Neural crest cell (in vitro differentiated cells): ENCODE data around the gene PER2. TPM values are rescaled to one million over a fixed set of nuclear protein-coding genes. Genes with fewer than 3 reads are reported as not detected.

ENCODE experiments used
- DNase-seq: peaks from one replicate; pipeline ENCODE4 v3.0.0; 2021; ENCODE audit warnings: low read depth, mixed read lengths, low spot score
- H3K27ac Mint-ChIP-seq: one replicate; pipeline ENCODE4 v1.8.0; 2021; ENCODE audit warnings: mild to moderate bottlenecking, mixed read lengths; ENCODE audit not compliant: unreplicated experiment
- H3K27me3 Mint-ChIP-seq: 2 replicates; pipeline ENCODE4 v1.8.0; 2021; ENCODE audit warnings: low read depth, mild to moderate bottlenecking, mixed read lengths
- H3K36me3 Mint-ChIP-seq: 2 replicates; pipeline ENCODE4 v1.8.0; 2021; ENCODE audit warnings: low read depth, mild to moderate bottlenecking, mixed read lengths
- H3K4me1 Mint-ChIP-seq: 2 replicates; pipeline ENCODE4 v1.8.0; 2021; ENCODE audit warnings: mixed read lengths
- H3K4me3 Mint-ChIP-seq: one replicate; pipeline ENCODE4 v1.8.0; 2021; ENCODE audit warnings: mild to moderate bottlenecking, mixed read lengths
- H3K9me3 Mint-ChIP-seq: 2 replicates; pipeline ENCODE4 v1.8.0; 2021; ENCODE audit warnings: mixed read lengths
- CTCF ChIP-seq: fragments of 200-600 bp; sonication (generic); conservative IDR thresholded peaks from 2 replicates; pipeline ENCODE4 v1.5.0; 2021; ENCODE audit warnings: antibody characterized with exemption, mild to moderate bottlenecking
- total RNA-seq: library from RNA; stranded (reverse); gene quantifications from 2 replicates; pipeline ENCODE4 v1.2.1, GENCODE V29; 2021

The PER2 gene
- total RNA-seq, 1 donor from 2014 or later = 8.6 TPM

DNA sequence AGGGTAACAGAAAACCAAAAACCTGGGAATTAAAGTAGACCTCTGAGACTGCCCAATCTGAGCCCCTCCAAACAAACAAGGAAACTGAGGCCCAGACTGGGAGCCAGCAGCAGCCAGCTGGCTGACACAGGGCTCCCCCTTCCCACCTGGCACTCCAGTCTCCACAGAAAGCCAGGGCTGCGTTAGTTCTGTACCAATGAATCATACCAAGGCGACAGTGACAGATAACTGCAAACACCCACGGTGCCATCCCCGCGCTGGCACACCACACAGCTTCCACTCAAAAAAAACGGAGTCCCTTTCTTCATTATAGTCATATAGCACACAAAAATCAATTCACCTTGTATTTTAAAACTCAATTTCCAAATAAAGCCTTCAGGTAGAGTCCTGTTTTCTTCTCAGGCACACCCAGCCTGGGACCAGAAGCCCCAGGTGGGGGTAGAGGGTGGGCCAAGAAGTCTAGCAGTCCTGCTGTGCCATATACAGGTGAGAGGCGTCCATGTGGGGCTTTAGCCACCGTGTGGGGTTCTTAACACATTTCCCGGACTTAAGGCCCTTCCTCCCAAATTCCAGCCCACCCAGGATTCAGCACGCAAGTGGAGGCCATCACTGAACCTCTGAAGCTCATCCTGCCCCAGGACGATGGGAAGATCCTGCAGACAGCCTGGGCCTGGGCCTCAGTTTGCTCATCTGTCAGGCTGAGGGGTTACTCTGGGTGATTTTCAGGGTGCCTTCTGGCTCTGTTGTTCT, 1.2 kb downstream of the PER2 start:
- TF ChIP-seq CTCF = no peak
- no peak for DNase-seq
- Mint-ChIP-seq H3K36me3 (no peaks in the 10 kb centered on the region), H3K27me3 (no peaks in the 10 kb centered on the region), H3K27ac (no peak overlapping the region), H3K4me3 (peak overlapping the region; percentile 85), H3K9me3 (no peaks in the 10 kb centered on the region), H3K4me1 (peaks cover 52% of the 10 kb centered on the region)

DNA sequence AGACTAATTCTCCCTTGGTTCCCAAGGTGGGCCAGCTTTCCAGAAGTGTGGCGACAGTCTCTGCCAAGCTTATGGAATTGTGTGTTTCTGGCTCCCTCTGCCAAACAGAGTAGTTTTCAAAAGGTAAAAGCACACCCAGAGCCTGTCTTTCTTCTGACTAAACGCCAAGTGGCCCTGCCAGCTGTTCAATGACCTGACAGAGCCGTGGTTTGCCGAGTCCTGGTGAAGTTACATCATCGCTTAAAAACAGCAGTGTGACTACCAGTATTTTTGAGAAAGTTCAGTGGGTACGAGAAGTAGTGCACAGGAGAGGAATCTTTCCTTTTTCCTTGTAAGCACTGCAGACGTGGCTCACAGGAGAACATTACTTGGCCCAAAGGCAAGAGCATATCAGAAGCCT, 1.9 kb downstream of the PER2 start:
- Mint-ChIP-seq H3K9me3 (no peaks in the 10 kb centered on the region), H3K4me1 (peaks cover 52% of the 10 kb centered on the region)

DNA sequence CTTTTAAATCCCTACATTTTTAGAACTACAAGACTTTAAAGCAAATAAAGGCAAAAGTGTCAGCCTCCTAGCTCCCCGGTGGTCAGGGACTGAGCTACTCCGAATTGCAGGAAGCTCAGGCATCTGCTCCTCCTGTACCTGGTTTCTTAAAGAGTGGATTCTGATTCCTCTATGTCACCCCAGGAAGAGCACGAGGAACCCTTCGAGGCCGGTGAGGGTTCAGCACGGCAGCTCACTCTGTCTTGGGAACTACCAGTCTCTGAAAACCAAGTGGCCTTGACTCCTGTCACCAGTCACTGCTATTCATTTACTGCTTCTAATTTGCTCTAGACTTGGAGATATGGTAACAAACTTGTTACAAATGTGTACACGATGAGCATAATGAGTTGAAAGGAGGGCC, 2.3 kb downstream of the PER2 start:
- no peaks in the 10 kb centered on the region for H3K9me3 Mint-ChIP-seq
- TF ChIP-seq CTCF = no peak
- DNase-seq = no peak
- peak overlapping the region; percentile 85 for H3K4me3 Mint-ChIP-seq
- no peaks in the 10 kb centered on the region for H3K36me3 Mint-ChIP-seq
- H3K27me3 Mint-ChIP-seq = no peaks in the 10 kb centered on the region
- H3K27ac Mint-ChIP-seq = peak overlapping the region; percentile 95
- peaks cover 52% of the 10 kb centered on the region for H3K4me1 Mint-ChIP-seq

More for the DNA sequence above, 1.9 kb downstream of the PER2 start:
- H3K36me3 Mint-ChIP-seq = no peaks in the 10 kb centered on the region
- H3K27ac Mint-ChIP-seq = no peak overlapping the region
- H3K27me3 Mint-ChIP-seq = no peaks in the 10 kb centered on the region
- no peak for DNase-seq
- TF ChIP-seq CTCF = no peak
- peak overlapping the region; percentile 85 for H3K4me3 Mint-ChIP-seq

DNA sequence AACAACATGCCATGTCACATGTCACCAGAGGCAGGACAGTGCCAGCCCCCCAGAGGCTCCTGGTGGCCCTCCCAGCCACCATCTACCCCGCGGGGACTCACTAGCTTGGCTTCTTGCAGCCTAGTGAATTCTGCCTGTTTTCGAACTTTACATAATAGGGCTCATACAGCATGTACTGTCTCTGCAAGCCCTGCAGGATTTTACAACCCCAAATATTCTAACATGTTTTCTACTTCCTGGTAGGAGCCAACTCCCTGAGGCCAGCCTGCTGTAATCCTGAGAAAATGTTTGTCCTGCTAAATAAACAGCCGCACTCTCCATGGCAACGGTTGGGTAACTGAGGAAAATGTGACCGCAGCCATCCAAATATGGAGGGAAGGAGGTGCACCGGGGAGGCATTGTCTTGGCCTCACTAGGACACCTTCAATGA, 2.7 kb downstream of the PER2 start:
- peak; percentile 28 for DNase-seq
- Mint-ChIP-seq H3K4me1 (peaks cover 52% of the 10 kb centered on the region), H3K36me3 (no peaks in the 10 kb centered on the region), H3K27ac (peak overlapping the region; percentile 95), H3K27me3 (no peaks in the 10 kb centered on the region), H3K4me3 (peak overlapping the region; percentile 85), H3K9me3 (no peaks in the 10 kb centered on the region)
- TF ChIP-seq CTCF = no peak

GRCh38 chr2:238284802-238285515, 3.5 kb downstream of the PER2 start:
- Mint-ChIP-seq H3K27ac (no peak overlapping the region), H3K36me3 (no peaks in the 10 kb centered on the region), H3K4me3 (peak overlapping the region; percentile 85), H3K9me3 (no peaks in the 10 kb centered on the region), H3K4me1 (peaks cover 50% of the 10 kb centered on the region), H3K27me3 (no peaks in the 10 kb centered on the region)
- DNase-seq = no peak
- TF ChIP-seq CTCF = no peak
